Endothelial cell of umbilical vein (primary cell): Measurements from ENCODE around the gene WBP4. TPM values are rescaled to one million over a fixed set of nuclear protein-coding genes. Genes with fewer than 3 reads are reported as not detected.

ENCODE experiments used
- BruUV-seq: library from RNA; stranded (reverse); fragments of 400-500 nt; replicated peaks from 2 replicates; lab custom pipeline; 2021; lab: Mats Ljungman, UMichigan
- CTCF ChIA-PET: fragments of 300-600, 350-600 bp; sonication (Branson Sonifier 250); formaldehyde crosslinking; loops from one replicate; lab custom pipeline; 2021; ENCODE audit warnings: antibody characterized with exemption, inconsistent platforms; lab: Charles Lee
- POLR2A ChIA-PET: fragments of 300-600, 350-600 bp; sonication (Branson Sonifier 250); formaldehyde crosslinking; loops from one replicate; lab custom pipeline; 2021; ENCODE audit warnings: antibody characterized with exemption, inconsistent platforms; lab: Charles Lee
- DNase-seq: peaks from one replicate; pipeline ENCODE4 v3.0.0-alpha.2; 2011; ENCODE audit warnings: low read depth, low spot score
- FAIRE-seq: peaks from 2 replicates; lab custom pipeline; 2011; peaks lifted over from hg19 to GRCh38; lab: Jason Lieb, UNC
- H2AFZ ChIP-seq: 2 replicates; pipeline ENCODE4 v1.6.0; 2012; ENCODE audit warnings: low read depth, low read length, control low read depth, inconsistent platforms
- H3K27ac ChIP-seq: 2 replicates; pipeline ENCODE4 v1.5.1; 2011; ENCODE audit warnings: low read depth, mild to moderate bottlenecking, control low read depth, low read length, moderate library complexity; ENCODE audit not compliant: insufficient read depth
- H3K27me3 ChIP-seq, 2 experiments: 2 replicates each; pipeline versions ENCODE4 v1.6.0 to v1.6.1; 2011; ENCODE audit warnings: low read length in 2 of 2, mixed read lengths in 1 of 2; ENCODE audit not compliant: control insufficient read depth in 2 of 2, insufficient read depth in 2 of 2
- H3K36me3 ChIP-seq, 2 experiments: 2 replicates in 1 of 2; 3 replicates in 1 of 2; pipeline ENCODE4 v1.5.1; 2011; ENCODE audit warnings: low read length in 2 of 2, mild to moderate bottlenecking in 1 of 2, moderate library complexity in 1 of 2; ENCODE audit not compliant: control insufficient read depth in 2 of 2, insufficient read depth in 2 of 2; ENCODE audit errors: extremely low read depth in 1 of 2
- H3K4me1 ChIP-seq: 3 replicates; pipeline ENCODE4 v1.5.1; 2011; ENCODE audit warnings: mild to moderate bottlenecking, low read length; ENCODE audit not compliant: control insufficient read depth, insufficient read depth; ENCODE audit errors: extremely low read depth
- H3K4me2 ChIP-seq: 2 replicates; pipeline ENCODE4 v1.6.1; 2011; ENCODE audit warnings: low read length, control low read depth, mixed read lengths; ENCODE audit not compliant: insufficient read depth
- H3K4me3 ChIP-seq, 3 experiments: fragments of 200-600 bp in 1 of 3; sonication (generic), shearing (Covaris generic) in 1 of 3; replicated peaks in 1 of 3; 2 replicates each; pipeline ENCODE4 v1.5.1; 2011 to 2016; ENCODE audit warnings: control low read depth in 3 of 3, low read length in 3 of 3, mild to moderate bottlenecking in 2 of 3, inconsistent platforms in 1 of 3, low read depth in 1 of 3, moderate library complexity in 1 of 3; ENCODE audit not compliant: insufficient read depth in 1 of 3
- H3K79me2 ChIP-seq: 2 replicates; pipeline ENCODE4 v1.6.0; 2012; ENCODE audit warnings: low read length, inconsistent platforms; ENCODE audit not compliant: control insufficient read depth, insufficient read depth
- H3K9ac ChIP-seq: replicated peaks from 2 replicates; pipeline ENCODE3; 2011; ENCODE audit warnings: low read length, control low read depth; ENCODE audit not compliant: insufficient read depth; ENCODE audit errors: extremely low read depth
- H3K9me1 ChIP-seq: replicated peaks from 3 replicates; pipeline ENCODE4 v1.6.0; 2011; ENCODE audit warnings: mild to moderate bottlenecking, low read length; ENCODE audit not compliant: control insufficient read depth, insufficient read depth; ENCODE audit errors: extremely low read depth
- H3K9me3 ChIP-seq: replicated peaks from 2 replicates; pipeline ENCODE4 v1.5.1; 2012; ENCODE audit warnings: low read length, inconsistent platforms; ENCODE audit not compliant: control insufficient read depth, insufficient read depth
- H4K20me1 ChIP-seq: replicated peaks from 2 replicates; pipeline ENCODE3; 2011; ENCODE audit warnings: mild to moderate bottlenecking, low read length; ENCODE audit not compliant: control insufficient read depth, insufficient read depth; ENCODE audit errors: extremely low read depth
- EZH2 ChIP-seq: IDR thresholded peaks from 2 replicates; pipeline ENCODE4 v1.6.1; 2012; ENCODE audit warnings: borderline replicate concordance, low read depth, mild to moderate bottlenecking, moderate library complexity, low read length, inconsistent platforms; ENCODE audit not compliant: severe bottlenecking
- FOS ChIP-seq: IDR thresholded peaks from 2 replicates; pipeline ENCODE4 v1.6.1; 2011; ENCODE audit warnings: mild to moderate bottlenecking, low read length, moderate library complexity, borderline replicate concordance; ENCODE audit not compliant: insufficient read depth
- GATA2 ChIP-seq: IDR thresholded peaks from 2 replicates; pipeline ENCODE4 v1.7.0; 2011; ENCODE audit warnings: low read depth, mild to moderate bottlenecking, moderate library complexity, mixed read lengths, low read length; ENCODE audit not compliant: insufficient read length, insufficient read depth
- JUN ChIP-seq: IDR thresholded peaks from 2 replicates; pipeline ENCODE4 v1.6.1; 2011; ENCODE audit warnings: borderline replicate concordance, low read depth; ENCODE audit not compliant: insufficient read length, insufficient read depth
- MYC ChIP-seq: IDR thresholded peaks from one replicate; pipeline ENCODE4 v1.6.1; 2011; ENCODE audit warnings: mild to moderate bottlenecking, low read depth, low read length
- POLR2A ChIP-seq: IDR thresholded peaks from 2 replicates; pipeline ENCODE4 v1.6.1; 2012; ENCODE audit warnings: low read depth, mild to moderate bottlenecking, control low read depth, low read length
- POLR2AphosphoS5 ChIP-seq: IDR thresholded peaks from 2 replicates; pipeline ENCODE4 v1.6.1; 2012; ENCODE audit warnings: low read depth, mild to moderate bottlenecking, control low read depth, low read length, moderate library complexity; ENCODE audit not compliant: insufficient read depth
- dilution Hi-C: fragments of 300-500 bp; cut with MboI; formaldehyde crosslinking; loops from one replicate; pipeline ENCODE4 v1.15.0; 2019; ENCODE audit warnings: low sequenced_read_pairs; ENCODE audit not compliant: extremely low pct_ligation_motif_present
- intact Hi-C: fragments of 100-400 bp; cut with micrococcal nuclease; formaldehyde crosslinking; loops from one replicate; pipeline ENCODE4 v1.10.0; 2022
- polyA plus RNA-seq, 4 experiments: library from polyadenylated mRNA; depleted of rRNA in 3 of 4; stranded (reverse) in 3 of 4; unstranded in 1 of 4; fragments of >200 nt; gene quantifications; 2 replicates each; pipeline versions ENCODE4 v1.2.1 to v1.2.3, GENCODE V29; 2011 to 2012; ENCODE audit warnings: missing spikeins in 1 of 4
- total RNA-seq: library from RNA; stranded (reverse); gene quantifications from 2 replicates; pipeline ENCODE4 v1.2.3, GENCODE V29; 2021
- TF ChIP-seq, protein P1 (sequence below), 2 donors: IDR thresholded peaks; 1 replicate in 1 of 2; 2 replicates in 1 of 2; pipeline ENCODE4 v1.5.1; 2011; ENCODE audit warnings: low read length in 2 of 2, mild to moderate bottlenecking in 2 of 2, moderate library complexity in 2 of 2, control low read depth in 1 of 2, inconsistent platforms in 1 of 2, low read depth in 1 of 2; ENCODE audit not compliant: insufficient read depth in 1 of 2; ENCODE audit errors: extremely low read depth in 1 of 2
- TF ChIP-seq, protein P2 (sequence below): IDR thresholded peaks from 2 replicates; pipeline ENCODE4 v1.6.1; 2011; ENCODE audit not compliant: insufficient read depth, insufficient read length

The WBP4 gene
- total and polyA plus RNA-seq, 2 donors (not counting 3 experiments of a cell fraction or from before 2014, with no cell fraction given) = 4.3 to 14.8 TPM

DNA sequence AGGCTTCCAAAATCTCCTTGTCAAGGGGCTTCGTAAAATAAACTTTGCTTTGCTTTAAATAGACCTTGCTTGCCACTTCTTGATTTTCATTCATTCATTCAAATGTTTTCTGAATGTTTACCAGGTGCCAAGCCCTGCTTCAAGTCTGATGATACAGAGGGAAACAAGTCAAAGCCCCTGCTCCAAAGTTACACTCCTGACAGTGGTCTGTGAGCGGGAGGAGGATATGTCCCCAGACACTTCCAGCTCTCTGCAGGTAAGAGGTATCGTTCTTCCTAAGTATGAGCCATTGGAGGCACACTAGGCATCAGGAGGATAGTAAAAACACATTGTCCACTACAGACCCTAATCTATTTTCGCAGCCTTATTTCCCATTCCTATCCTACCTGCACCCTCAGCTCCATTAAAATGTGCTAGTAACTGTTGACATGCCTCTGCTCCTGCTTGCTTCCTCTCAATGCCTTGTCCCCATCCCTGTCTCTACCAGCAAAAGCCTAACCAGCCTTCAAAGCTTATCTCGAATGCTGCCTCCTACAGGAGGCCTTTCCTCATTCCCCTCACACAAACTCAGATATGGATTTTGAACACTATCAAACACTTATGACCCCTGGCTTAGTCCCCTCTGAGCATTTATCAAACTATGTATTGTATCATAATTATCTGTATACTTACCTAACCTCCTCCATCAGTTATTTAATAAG is 6.2 kb upstream of the WBP4 start:
- Histone ChIP-seq H3K79me2 (peaks cover 56% of the 10 kb centered on the region), H3K36me3 (no peaks in the 10 kb centered on the region), H3K4me2 (no peak overlapping the region), H3K4me3 (no peak overlapping the region), H3K27me3 (no peaks in the 10 kb centered on the region), H3K9me1 (no peaks in the 10 kb centered on the region), H2AFZ (no peak overlapping the region), H3K27ac (no peak overlapping the region), H3K9ac (no peak overlapping the region), H3K4me1 (peaks cover 22% of the 10 kb centered on the region), H3K9me3 (no peaks in the 10 kb centered on the region), H4K20me1 (no peaks in the 10 kb centered on the region)
- FAIRE-seq (no peak), DNase-seq (no peak)
- dilution Hi-C loops = no loop called here
- no TSS peak for BruUV-seq
- intact Hi-C loops = loop anchor here (1.0 kb wide), 1 partner anchor 81 kb away; no protein-coding TSS in a partner anchor
- ChIA-PET POLR2A (no interaction called here), CTCF (interaction anchor here (0.6 to 3.1 kb wide), 19 partner anchors 9 to 172 kb away, joined by 3 to 14 read pairs (median 4); partner anchors contain the start of gene ELF1)
- TF ChIP-seq EZH2 (no peak), POLR2A (no peak), MYC (no peak)
- TF ChIP-seq, protein P1, sequence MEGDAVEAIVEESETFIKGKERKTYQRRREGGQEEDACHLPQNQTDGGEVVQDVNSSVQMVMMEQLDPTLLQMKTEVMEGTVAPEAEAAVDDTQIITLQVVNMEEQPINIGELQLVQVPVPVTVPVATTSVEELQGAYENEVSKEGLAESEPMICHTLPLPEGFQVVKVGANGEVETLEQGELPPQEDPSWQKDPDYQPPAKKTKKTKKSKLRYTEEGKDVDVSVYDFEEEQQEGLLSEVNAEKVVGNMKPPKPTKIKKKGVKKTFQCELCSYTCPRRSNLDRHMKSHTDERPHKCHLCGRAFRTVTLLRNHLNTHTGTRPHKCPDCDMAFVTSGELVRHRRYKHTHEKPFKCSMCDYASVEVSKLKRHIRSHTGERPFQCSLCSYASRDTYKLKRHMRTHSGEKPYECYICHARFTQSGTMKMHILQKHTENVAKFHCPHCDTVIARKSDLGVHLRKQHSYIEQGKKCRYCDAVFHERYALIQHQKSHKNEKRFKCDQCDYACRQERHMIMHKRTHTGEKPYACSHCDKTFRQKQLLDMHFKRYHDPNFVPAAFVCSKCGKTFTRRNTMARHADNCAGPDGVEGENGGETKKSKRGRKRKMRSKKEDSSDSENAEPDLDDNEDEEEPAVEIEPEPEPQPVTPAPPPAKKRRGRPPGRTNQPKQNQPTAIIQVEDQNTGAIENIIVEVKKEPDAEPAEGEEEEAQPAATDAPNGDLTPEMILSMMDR (IDR thresholded peaks at IDR 0.05; ENCODE audit: extremely low read depth in 1 of 2, insufficient read depth in 1 of 2, low read depth in 1 of 2, low read length in 2 of 2) = peak in 1 of 2 donors; percentile 26

DNA sequence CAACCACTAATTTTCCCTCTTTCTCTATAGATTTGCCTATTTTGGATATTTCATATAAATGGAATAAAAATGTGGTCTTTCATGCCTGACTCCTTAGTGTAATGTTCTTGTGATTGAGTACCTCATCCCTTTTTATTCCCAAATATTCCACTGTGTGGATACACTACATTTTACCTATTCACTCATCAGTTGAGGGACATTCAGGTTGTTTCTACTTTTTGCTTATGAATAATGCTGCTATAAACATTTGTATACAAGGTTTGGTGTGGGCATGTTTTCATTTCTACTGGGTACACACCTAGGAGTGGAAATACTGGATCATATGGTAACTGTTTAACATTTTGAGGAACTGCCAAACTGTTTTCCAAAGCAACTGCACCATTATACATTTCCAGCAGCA is 5.1 kb upstream of the WBP4 start:
- Histone ChIP-seq H3K4me3 (no peak overlapping the region), H4K20me1 (no peaks in the 10 kb centered on the region), H3K4me1 (peaks cover 14% of the 10 kb centered on the region), H2AFZ (no peak overlapping the region), H3K27ac (no peak overlapping the region), H3K9ac (no peak overlapping the region), H3K36me3 (no peaks in the 10 kb centered on the region), H3K79me2 (peaks cover 54% of the 10 kb centered on the region), H3K4me2 (no peak overlapping the region), H3K9me3 (no peaks in the 10 kb centered on the region), H3K9me1 (no peaks in the 10 kb centered on the region), H3K27me3 (no peaks in the 10 kb centered on the region)
- FAIRE-seq (no peak), DNase-seq (no peak)
- POLR2A ChIA-PET = no interaction called here
- BruUV-seq = no TSS peak
- intact Hi-C loops (no loop called here), dilution Hi-C loops (no loop called here)
- TF ChIP-seq, protein P2, sequence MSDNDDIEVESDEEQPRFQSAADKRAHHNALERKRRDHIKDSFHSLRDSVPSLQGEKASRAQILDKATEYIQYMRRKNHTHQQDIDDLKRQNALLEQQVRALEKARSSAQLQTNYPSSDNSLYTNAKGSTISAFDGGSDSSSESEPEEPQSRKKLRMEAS = no peak
- no peak for TF ChIP-seq FOS
- TF ChIP-seq POLR2AphosphoS5 = no peak
- no peak for TF ChIP-seq POLR2A
- TF ChIP-seq JUN = no peak
- TF ChIP-seq EZH2 = no peak
- TF ChIP-seq MYC = no peak
- TF ChIP-seq GATA2 = no peak
- TF ChIP-seq, protein P1 (IDR thresholded peaks at IDR 0.05; ENCODE audit: extremely low read depth in 1 of 2, insufficient read depth in 1 of 2, low read depth in 1 of 2, low read length in 2 of 2) = no peak
- CTCF ChIA-PET = interaction anchor here (0.8 to 3.1 kb wide), 3 partner anchors 37 to 74 kb away, joined by 3 to 14 read pairs (median 6); partner anchors contain the start of gene ELF1
